SU-DHL-6 (cell line): Measurements from ENCODE around the gene PRDM7.

Experiments
- EZH2phosphoT487 ChIP-seq: fragments of 200-600 bp; sonication (generic), shearing (Covaris generic); conservative IDR thresholded peaks from 2 replicates; pipeline ENCODE4 v1.6.1; 2018; ENCODE audit warnings: mild to moderate bottlenecking, antibody characterized with exemption, low read length, moderate library complexity, mixed read lengths
- TF ChIP-seq, protein P1 (sequence below): fragments of 200-600 bp; sonication (generic); IDR thresholded peaks from one replicate; pipeline ENCODE4 v1.5.1; 2017; ENCODE audit warnings: antibody characterized with exemption, mild to moderate bottlenecking, low read length, moderate library complexity; ENCODE audit not compliant: insufficient read depth, poor library complexity, severe bottlenecking

DNA sequence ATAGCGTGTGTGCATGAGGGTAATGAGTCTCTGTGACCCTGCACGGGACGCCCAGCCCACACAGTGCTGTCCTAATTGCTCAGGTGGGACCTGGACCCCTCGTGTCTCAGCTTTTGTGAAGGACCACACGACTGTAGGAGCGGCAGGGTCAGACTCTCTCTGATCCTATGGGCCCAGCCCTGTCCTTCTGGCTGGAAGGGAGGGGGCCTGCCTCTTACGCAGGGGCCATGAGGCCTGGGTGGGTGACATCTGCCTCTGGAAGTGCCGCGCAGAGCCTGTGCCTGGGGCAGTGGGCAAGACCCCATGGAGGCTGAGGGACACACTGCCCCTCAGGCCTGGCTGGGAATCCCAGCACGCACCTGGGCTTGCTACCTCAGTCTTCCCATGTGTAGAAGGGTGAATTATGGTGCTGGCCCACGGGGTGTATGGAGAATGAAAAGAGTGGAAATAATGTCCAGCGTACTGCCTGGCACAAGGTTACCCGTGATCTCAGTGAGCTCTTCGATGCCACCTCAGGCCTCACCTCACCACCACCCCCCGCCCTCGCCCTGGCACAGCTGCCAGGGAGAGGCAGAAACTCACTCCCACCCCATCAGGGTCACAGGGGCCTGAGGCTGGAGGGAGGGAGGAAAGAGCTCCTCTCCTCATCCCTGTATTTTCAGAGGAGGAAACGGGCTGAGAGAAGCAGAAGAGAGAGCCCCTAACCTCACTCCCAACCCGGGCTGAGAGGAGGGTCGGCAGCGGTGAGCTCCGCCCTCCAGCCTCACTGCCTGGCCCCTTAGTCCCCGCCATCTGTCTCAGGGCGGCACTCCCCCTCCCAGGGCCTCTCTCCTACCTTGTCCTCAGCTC lies 30.8 kb downstream of the PRDM7 start:
- TF ChIP-seq, protein P1, sequence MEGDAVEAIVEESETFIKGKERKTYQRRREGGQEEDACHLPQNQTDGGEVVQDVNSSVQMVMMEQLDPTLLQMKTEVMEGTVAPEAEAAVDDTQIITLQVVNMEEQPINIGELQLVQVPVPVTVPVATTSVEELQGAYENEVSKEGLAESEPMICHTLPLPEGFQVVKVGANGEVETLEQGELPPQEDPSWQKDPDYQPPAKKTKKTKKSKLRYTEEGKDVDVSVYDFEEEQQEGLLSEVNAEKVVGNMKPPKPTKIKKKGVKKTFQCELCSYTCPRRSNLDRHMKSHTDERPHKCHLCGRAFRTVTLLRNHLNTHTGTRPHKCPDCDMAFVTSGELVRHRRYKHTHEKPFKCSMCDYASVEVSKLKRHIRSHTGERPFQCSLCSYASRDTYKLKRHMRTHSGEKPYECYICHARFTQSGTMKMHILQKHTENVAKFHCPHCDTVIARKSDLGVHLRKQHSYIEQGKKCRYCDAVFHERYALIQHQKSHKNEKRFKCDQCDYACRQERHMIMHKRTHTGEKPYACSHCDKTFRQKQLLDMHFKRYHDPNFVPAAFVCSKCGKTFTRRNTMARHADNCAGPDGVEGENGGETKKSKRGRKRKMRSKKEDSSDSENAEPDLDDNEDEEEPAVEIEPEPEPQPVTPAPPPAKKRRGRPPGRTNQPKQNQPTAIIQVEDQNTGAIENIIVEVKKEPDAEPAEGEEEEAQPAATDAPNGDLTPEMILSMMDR = no peak
- TF ChIP-seq EZH2phosphoT487 = no peak
